Gastroesophageal sphincter (tissue), 3 donors: ENCODE measurements around the gene DPEP2.

Experiments used
- CTCF ChIP-seq, 4 experiments: fragments of 200-600 bp in 2 of 4; fragments of 450-650 bp in 2 of 4; sonication (generic) in 1 of 4; IDR thresholded peaks; one replicate each; pipeline ENCODE4 v1.5.1; 2017 to 2019; ENCODE audit warnings: antibody characterized with exemption in 4 of 4, mild to moderate bottlenecking in 2 of 4, moderate library complexity in 2 of 4
- EP300 ChIP-seq: sonication (generic); formaldehyde crosslinking; IDR thresholded peaks from one replicate; pipeline ENCODE4 v1.6.1; 2017; ENCODE audit warnings: antibody characterized with exemption, mild to moderate bottlenecking
- POLR2AphosphoS5 ChIP-seq: sonication (generic); formaldehyde crosslinking; IDR thresholded peaks from one replicate; pipeline ENCODE4 v1.6.1; 2017; ENCODE audit warnings: antibody characterized with exemption

GRCh38 chr16:67942200-67942509 lies 57.1 kb downstream of the DPEP2 start:
- TF ChIP-seq CTCF (IDR thresholded peaks at IDR 0.05) (peak in 3 of 4 experiments; percentile 46 to 63 (median 54)), POLR2AphosphoS5 (no peak), EP300 (no peak)
